ENCODE measurements around the gene FRYL. TPM values are rescaled to one million over a fixed set of nuclear protein-coding genes. Genes with fewer than 3 reads are reported as not detected.

Gene FRYL
- total and polyA plus RNA-seq, 2 of the 13 experiments (the other 11 are each of a cell fraction or from before 2014, with no cell fraction given) = 9.7 to 19.6 TPM

GRCh38 chr4:48780865-48781214 is 761 bp upstream of the FRYL start (continued):
- TF ChIP-seq ZNF639 (CRISPR knock-in tag; conservative IDR thresholded peaks at IDR 0.05) = no peak
- TF ChIP-seq ATF5 (CRISPR knock-in tag; IDR thresholded peaks at IDR 0.05; ENCODE audit: low read depth) = no peak

- peaks cover 52% of the 10 kb centered on the region for H3K4me1 ChIP-seq (ENCODE audit: insufficient read depth, low read length)
- FAIRE-seq = no peak
- intact Hi-C loops (cut with micrococcal nuclease; ENCODE audit: unreplicated experiment) = loop anchor here (1.0 kb wide), 1 partner anchor 201 kb away; no protein-coding TSS in a partner anchor
- peak overlapping the region; percentile 57 for H2AFZ ChIP-seq (ENCODE audit: low read length)
- H3K27ac ChIP-seq (ENCODE audit: extremely low read length, insufficient read depth, low read length) = peak overlapping the region; percentile 94
- H3K4me2 ChIP-seq (ENCODE audit: low read depth, low read length) = peak overlapping the region; percentile 82
- CTCF ChIA-PET (ENCODE audit: low intra/inter-chr PET ratio, low total read pairs) = no interaction called here
- H3K9ac ChIP-seq (ENCODE audit: insufficient read depth, low read depth, low read length) = peak overlapping the region; percentile 93
- no peaks in the 10 kb centered on the region for H3K9me3 ChIP-seq (ENCODE audit: low read length)
- 2% methylated on average over 18 of the region's 108 CpGs for WGBS (ENCODE audit: low lambda C conversion rate)
- POLR2A ChIA-PET = interaction anchor here (1.3 to 1.9 kb wide), 3 partner anchors 10 to 26 kb away, joined by 4 to 8 read pairs (median 4); no protein-coding TSS in a partner anchor
- TSS peak; percentile 54 for BruUV-seq (replicated peaks)
- H3K27me3 ChIP-seq (ENCODE audit: control insufficient read depth in 1 of 2, insufficient read depth in 2 of 2, low read length in 2 of 2) = no peaks in the 10 kb centered on the region; a peak in 1 of 5 replicates
- H3K79me2 ChIP-seq (ENCODE audit: insufficient read depth, low read length) = peaks cover 46% of the 10 kb centered on the region
- DNase-seq (ENCODE audit: low spot score) = peak; percentile 20
- peaks cover 8% of the 10 kb centered on the region for H4K20me1 ChIP-seq (ENCODE audit: insufficient read depth, low read length)
- H3K4me3 ChIP-seq (replicated peaks in 1 of 3; ENCODE audit: insufficient read depth in 1 of 3, low read depth in 2 of 3, low read length in 3 of 3) = peak overlapping the region; percentile 85 to 99 (median 98)
- H3K36me3 ChIP-seq (replicated peaks in 1 of 2; ENCODE audit: control insufficient read depth in 1 of 2, insufficient read depth in 2 of 2, low read length in 2 of 2) = no peaks in the 10 kb centered on the region
- peak; percentile 58 for ATAC-seq
- in situ Hi-C loops (cut with HindIII; ENCODE audit: extremely low pct_ligation_motif_present, low pct_unique_long_range_greater_than_20kb) = loop anchor here (25.0 kb wide), 1 partner anchor 192 kb away; no protein-coding TSS in a partner anchor
- TF ChIP-seq ZNF501 (CRISPR knock-in tag; IDR thresholded peaks at IDR 0.05) (no peak; the same call in 1 of the 2 replicates), ZNF275 (CRISPR knock-in tag; IDR thresholded peaks at IDR 0.05; ENCODE audit: borderline replicate concordance) (no peak), HNRNPL (IDR thresholded peaks at IDR 0.05; ENCODE audit: low read depth, low read length) (no peak), FOXA1 (IDR thresholded peaks at IDR 0.05) (no peak), FOXA1 (CRISPR knock-in tag; IDR thresholded peaks at IDR 0.05) (no peak), ZNF431 (CRISPR knock-in tag; IDR thresholded peaks at IDR 0.05; ENCODE audit: borderline replicate concordance, low read depth) (no peak), DMAP1 (CRISPR knock-in tag; IDR thresholded peaks at IDR 0.05) (no peak), SNRNP70 (IDR thresholded peaks at IDR 0.05; ENCODE audit: low read depth, low read length) (no peak), ZNF235 (CRISPR knock-in tag; IDR thresholded peaks at IDR 0.05; ENCODE audit: borderline replicate concordance) (0 out of 2 replicates have a peak, but pooled peaks have one; percentile 42), PAF1 (CRISPR knock-in tag; IDR thresholded peaks at IDR 0.05) (no peak), ZNF703 (CRISPR knock-in tag; IDR thresholded peaks at IDR 0.05; ENCODE audit: borderline replicate concordance) (no peak), ZNF747 (CRISPR knock-in tag; IDR thresholded peaks at IDR 0.05; ENCODE audit: borderline replicate concordance) (no peak), ZNF674 (CRISPR knock-in tag; IDR thresholded peaks at IDR 0.05; ENCODE audit: low read depth) (no peak), ZNF780A (CRISPR knock-in tag; IDR thresholded peaks at IDR 0.05) (no peak), SNAPC2 (CRISPR knock-in tag; IDR thresholded peaks at IDR 0.05) (no peak), ZNF160 (CRISPR knock-in tag; IDR thresholded peaks at IDR 0.05) (no peak; the same call in 1 of the 2 replicates), NBN (conservative IDR thresholded peaks at IDR 0.05) (no peak), MEF2D (CRISPR knock-in tag; IDR thresholded peaks at IDR 0.05) (no peak), HMG20B (CRISPR knock-in tag; conservative IDR thresholded peaks at IDR 0.05) (no peak)
Observed at GRCh38 chr4:48779095-48779997, 733 bp downstream of the FRYL start.

Data from HepG2 (cell line).